GM13976 (cell line): ENCODE measurements around the gene CREB3L1.

Source experiments
- DNase-seq: peaks from one replicate; pipeline ENCODE4 v3.0.0; 2012; ENCODE audit warnings: low spot score
- in situ Hi-C: fragments of 300-500 bp; cut with MboI; formaldehyde crosslinking; loops from one replicate; pipeline ENCODE4 v1.12.0; 2022; ENCODE audit warnings: low sequenced_read_pairs, mixed read lengths, inconsistent platforms; ENCODE audit not compliant: unreplicated experiment
- TF ChIP-seq, protein P1 (sequence below): IDR thresholded peaks from 2 replicates; pipeline ENCODE4 v1.5.1; 2012; ENCODE audit warnings: borderline replicate concordance, mild to moderate bottlenecking; ENCODE audit not compliant: insufficient read depth; ENCODE audit errors: extremely low read depth, missing control alignments, control extremely low read depth

The CREB3L1 gene

DNA sequence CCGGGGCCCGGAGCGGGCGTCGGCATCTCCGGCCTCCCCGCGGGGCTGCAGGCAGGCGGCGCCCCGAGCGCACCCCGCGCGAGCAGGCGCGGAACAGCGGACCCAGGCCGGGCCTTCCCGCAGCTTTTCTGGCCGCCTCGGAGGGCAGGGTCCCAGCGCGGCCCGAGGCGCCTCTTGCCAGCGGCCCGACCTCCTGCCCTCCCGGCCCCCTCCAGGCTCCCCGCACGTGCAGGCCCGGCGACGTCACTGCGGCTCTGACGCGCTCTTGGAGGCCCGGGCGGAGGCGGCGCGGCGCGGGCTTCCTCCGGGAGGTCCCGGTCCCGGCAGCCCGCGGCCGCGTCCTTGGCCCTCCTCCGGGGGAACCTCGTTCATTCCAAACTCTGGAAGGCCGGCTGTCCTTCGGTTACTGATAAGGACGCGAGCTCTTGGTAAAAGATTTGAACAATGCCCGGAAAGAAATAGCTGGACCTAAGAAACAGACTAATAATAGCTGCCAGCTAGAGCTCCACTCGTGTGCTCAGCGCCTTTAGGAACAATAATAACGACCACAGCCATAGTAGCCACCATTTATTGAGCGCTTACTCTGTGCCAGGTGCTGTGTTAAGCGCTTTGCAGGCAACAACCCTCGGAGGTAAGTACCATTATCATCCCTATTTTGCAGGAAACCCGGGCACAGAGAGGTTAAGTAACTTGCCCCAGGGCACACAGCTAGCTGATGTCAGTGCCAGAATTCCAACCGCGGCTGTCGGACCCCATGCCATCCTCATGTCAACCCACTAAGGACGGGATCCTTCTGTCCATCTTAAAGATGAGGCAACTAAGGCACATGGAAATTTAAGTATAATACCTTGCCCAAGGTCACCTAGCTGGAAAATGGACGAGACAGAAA is 39.1 kb upstream of the CREB3L1 start:
- DNase-seq: peak; percentile 75
- in situ Hi-C loops: no loop called here
- TF ChIP-seq, protein P1, sequence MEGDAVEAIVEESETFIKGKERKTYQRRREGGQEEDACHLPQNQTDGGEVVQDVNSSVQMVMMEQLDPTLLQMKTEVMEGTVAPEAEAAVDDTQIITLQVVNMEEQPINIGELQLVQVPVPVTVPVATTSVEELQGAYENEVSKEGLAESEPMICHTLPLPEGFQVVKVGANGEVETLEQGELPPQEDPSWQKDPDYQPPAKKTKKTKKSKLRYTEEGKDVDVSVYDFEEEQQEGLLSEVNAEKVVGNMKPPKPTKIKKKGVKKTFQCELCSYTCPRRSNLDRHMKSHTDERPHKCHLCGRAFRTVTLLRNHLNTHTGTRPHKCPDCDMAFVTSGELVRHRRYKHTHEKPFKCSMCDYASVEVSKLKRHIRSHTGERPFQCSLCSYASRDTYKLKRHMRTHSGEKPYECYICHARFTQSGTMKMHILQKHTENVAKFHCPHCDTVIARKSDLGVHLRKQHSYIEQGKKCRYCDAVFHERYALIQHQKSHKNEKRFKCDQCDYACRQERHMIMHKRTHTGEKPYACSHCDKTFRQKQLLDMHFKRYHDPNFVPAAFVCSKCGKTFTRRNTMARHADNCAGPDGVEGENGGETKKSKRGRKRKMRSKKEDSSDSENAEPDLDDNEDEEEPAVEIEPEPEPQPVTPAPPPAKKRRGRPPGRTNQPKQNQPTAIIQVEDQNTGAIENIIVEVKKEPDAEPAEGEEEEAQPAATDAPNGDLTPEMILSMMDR: no peak

GRCh38 chr11:46238967-46239800 is 38.3 kb upstream of the CREB3L1 start:
- TF ChIP-seq, protein P1: peak; percentile 99
- in situ Hi-C loops: no loop called here
- peak; percentile 92 for DNase-seq

- no peak for DNase-seq
- in situ Hi-C loops: loop anchor here (5.0 to 10.0 kb wide), 2 partner anchors 73 to 295 kb away; no protein-coding TSS in a partner anchor
- TF ChIP-seq, protein P1: no peak
Observed at GRCh38 chr11:46239801-46240061, 37.7 kb upstream of the CREB3L1 start.

- DNase-seq: no peak
- in situ Hi-C loops: loop anchor here (5.0 to 10.0 kb wide), 2 partner anchors 72 to 294 kb away; no protein-coding TSS in a partner anchor
- TF ChIP-seq, protein P1: no peak
Observed at GRCh38 chr11:46240371-46240770, 37.1 kb upstream of the CREB3L1 start.

DNA sequence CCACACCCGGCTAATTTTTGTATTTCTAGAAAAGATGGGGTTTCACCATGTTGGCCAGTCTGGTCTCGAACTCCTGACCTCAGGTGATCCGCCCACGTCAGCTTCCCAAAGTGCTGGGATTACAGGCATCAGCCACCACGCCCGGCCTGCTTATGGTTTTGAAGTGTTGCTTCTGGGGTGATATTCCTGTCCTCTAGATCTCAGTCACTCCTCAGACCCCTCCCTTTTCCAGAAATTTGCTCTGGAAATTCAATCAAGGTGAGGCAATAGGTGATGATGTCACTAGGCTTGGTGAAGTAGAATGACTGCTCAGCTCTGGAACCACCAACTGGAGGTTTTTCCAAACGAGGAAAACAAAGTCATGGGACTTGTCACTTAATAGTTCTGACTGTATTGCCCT is 36.6 kb upstream of the CREB3L1 start:
- no peak for DNase-seq
- in situ Hi-C loops: loop anchor here (5.0 to 10.0 kb wide), 2 partner anchors 71 to 294 kb away; no protein-coding TSS in a partner anchor
- TF ChIP-seq, protein P1: no peak
